Measurements from ENCODE around the gene ECI1.
A peak's percentile ranks its signal among the peaks of the same experiment; 100 is the strongest.

Gene ECI1

DNA sequence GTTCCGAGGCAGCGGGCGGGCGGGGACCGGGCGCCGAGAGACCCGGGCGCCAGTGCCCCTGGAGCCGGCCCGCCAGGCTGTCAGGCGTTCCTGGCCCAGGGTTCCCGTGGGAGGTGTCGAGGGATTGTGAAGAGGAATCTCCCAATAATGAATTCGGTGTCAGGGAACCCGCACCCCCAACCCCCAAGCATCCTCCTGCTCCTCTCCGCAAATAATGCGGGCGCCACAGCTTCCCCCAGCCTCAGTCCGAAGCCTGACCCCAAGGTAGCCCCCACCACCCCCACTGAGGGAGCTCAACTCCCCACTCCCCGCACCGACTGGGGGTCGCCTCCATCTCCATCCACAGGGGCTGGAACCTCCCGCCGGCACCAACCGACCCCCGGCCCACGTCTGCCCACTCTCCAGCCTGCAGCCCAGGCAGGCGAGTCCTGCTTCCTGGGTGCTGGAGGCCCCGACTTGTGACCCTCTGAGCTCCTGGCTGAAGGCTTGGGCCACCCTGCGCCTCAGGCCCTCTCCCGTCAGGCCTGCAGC lies 54.3 kb downstream of the ECI1 start:
- no peak for TF ChIP-seq ZFX (IDR thresholded peaks at IDR 0.05; ENCODE audit: borderline replicate concordance)
- TF ChIP-seq CTCF (IDR thresholded peaks at IDR 0.05): no peak
- H3K27ac ChIP-seq: no peak overlapping the region

- peak within 1 kb of the TSS; percentile 50 for H3K27ac ChIP-seq
- TF ChIP-seq CTCF (IDR thresholded peaks at IDR 0.05) (no peak), ZFX (IDR thresholded peaks at IDR 0.05; ENCODE audit: borderline replicate concordance) (no peak)
Measured at GRCh38 chr16:2196162-2196980, 55.0 kb downstream of the ECI1 start, which contains the start of gene CASKIN1. CASKIN1 (minus strand) TSS chr16:2196605; CDS start chr16:2196432, 173 bp downstream.

- H3K27ac ChIP-seq: peak overlapping the region; percentile 50
Measured at GRCh38 chr16:2195322-2196161, 55.8 kb downstream of the ECI1 start.

DNA sequence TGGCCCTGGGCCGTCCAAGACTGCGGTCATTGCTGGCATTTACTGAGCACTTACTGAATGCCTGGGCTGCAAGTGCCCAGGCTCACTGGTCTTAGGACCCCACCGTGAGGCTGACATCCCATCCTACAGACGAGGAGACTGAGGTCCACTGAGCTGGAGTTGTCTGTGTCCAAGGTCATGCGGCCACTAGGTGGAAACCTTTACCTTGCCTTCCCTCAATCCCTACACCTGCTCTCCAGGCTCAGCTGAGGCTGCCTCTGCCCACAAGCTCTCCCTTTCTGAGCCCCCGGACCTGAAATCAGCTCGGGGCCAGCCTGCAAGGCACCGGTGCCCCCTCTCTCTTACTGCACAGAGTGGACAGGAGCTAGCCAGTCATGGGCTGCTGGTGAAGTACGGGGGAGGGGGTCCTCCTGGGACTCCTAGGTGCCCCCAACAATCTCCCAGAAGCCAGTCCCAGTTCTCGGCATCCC lies 56.5 kb downstream of the ECI1 start:
- peak overlapping the region; percentile 50 for H3K27ac ChIP-seq
- TF ChIP-seq CTCF (IDR thresholded peaks at IDR 0.05) (peak; percentile 70), ZFX (IDR thresholded peaks at IDR 0.05; ENCODE audit: borderline replicate concordance) (no peak)

More at GRCh38 chr16:2195322-2196161, 55.8 kb downstream of the ECI1 start:
- TF ChIP-seq CTCF (IDR thresholded peaks at IDR 0.05): no peak
- TF ChIP-seq ZFX (IDR thresholded peaks at IDR 0.05; ENCODE audit: borderline replicate concordance): no peak

- H3K27ac ChIP-seq: 0 out of 2 replicates have a peak overlapping the region, but pooled peaks have one; percentile 50
- TF ChIP-seq ZFX (IDR thresholded peaks at IDR 0.05; ENCODE audit: borderline replicate concordance): no peak
- no peak for TF ChIP-seq CTCF (IDR thresholded peaks at IDR 0.05)
Measured at GRCh38 chr16:2194166-2194834, 57.1 kb downstream of the ECI1 start.

- TF ChIP-seq ZFX (IDR thresholded peaks at IDR 0.05; ENCODE audit: borderline replicate concordance): no peak
- TF ChIP-seq CTCF (IDR thresholded peaks at IDR 0.05): no peak
Measured at GRCh38 chr16:2191446-2191706, 60.0 kb downstream of the ECI1 start.

More at GRCh38 chr16:2191446-2191706, 60.0 kb downstream of the ECI1 start:
- H3K27ac ChIP-seq: no peak overlapping the region

Measured in 22Rv1 (cell line).